Keratinocyte (primary cell): ENCODE measurements around the gene CELA2B.
"Not testable (repeated sequence)": the region's sequence is repeated elsewhere in the genome, so short reads cannot be mapped to it uniquely, and the experiment has no call there.

ENCODE experiments used
- CTCF ChIP-seq, 3 experiments: IDR thresholded peaks in 1 of 3; conservative IDR thresholded peaks in 1 of 3; optimal IDR thresholded peaks in 1 of 3; 2 replicates in 2 of 3; 3 replicates in 1 of 3; pipeline versions ENCODE3 to v1.5.1; 2011; ENCODE audit warnings: low read length in 3 of 3, mild to moderate bottlenecking in 3 of 3, moderate library complexity in 2 of 3, control low read depth in 1 of 3, inconsistent platforms in 1 of 3; ENCODE audit not compliant: insufficient read depth in 2 of 3; ENCODE audit errors: extremely low read depth in 1 of 3
- EZH2 ChIP-seq: IDR thresholded peaks from one replicate; pipeline ENCODE4 v1.6.1; 2012; ENCODE audit warnings: inconsistent platforms, mild to moderate bottlenecking, low read length, moderate library complexity

DNA sequence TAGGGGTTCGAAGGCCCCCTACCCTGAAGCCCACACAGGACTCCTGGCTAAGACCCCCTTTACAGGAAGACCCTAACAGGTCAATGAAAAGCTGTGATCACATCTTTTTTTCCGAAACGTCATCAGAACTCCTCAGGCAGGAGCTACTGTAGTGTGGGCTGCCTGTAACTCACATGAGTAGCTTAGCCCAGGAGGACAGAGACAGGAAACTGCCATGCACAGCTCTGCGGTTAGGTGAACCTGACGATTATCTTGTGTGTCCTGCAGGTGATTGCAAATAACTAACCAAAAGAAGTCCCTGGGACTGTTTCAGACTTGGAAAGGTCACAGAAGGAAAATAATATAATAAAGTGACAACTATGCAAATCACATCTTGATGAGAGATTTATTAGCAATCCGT is 4.2 kb upstream of the CELA2B start:
- not testable (repeated sequence) for TF ChIP-seq CTCF (optimal IDR thresholded peaks at IDR 0.05 in 1 of 3, IDR thresholded peaks at IDR 0.05 in 1 of 3, conservative IDR thresholded peaks at IDR 0.05 in 1 of 3; ENCODE audit: extremely low read depth in 1 of 3, insufficient read depth in 2 of 3, low read length in 3 of 3); EZH2
